OCI-LY3 (cell line): Measurements from ENCODE around the gene RBM44.
"Not testable (repeated sequence)": the region's sequence is repeated elsewhere in the genome, so short reads cannot be mapped to it uniquely, and the experiment has no call there.

Experiments used
- H2AFZ ChIP-seq: fragments of 200-600, 300-600 bp; shearing (Covaris generic); 2 replicates; pipeline ENCODE4 v1.6.0; 2014; ENCODE audit warnings: antibody characterized with exemption, low read depth, low read length
- H3K27ac ChIP-seq: fragments of 200-600, 300-600 bp; sonication (generic); 2 replicates; pipeline ENCODE4 v1.5.1; 2014; ENCODE audit warnings: mild to moderate bottlenecking, low read length, moderate library complexity, mixed read lengths
- H3K27me3 ChIP-seq: fragments of 200-600, 300-600 bp; sonication (generic); 2 replicates; pipeline ENCODE4 v1.6.1; 2014; ENCODE audit warnings: low read depth, low read length, mixed read lengths
- H3K36me3 ChIP-seq: fragments of 200-600, 300-600 bp; sonication (generic); replicated peaks from 2 replicates; pipeline ENCODE3; 2014; ENCODE audit warnings: low read depth, low read length, mixed read lengths
- H3K4me1 ChIP-seq: fragments of 300-600, 200-600 bp; sonication (generic); 2 replicates; pipeline ENCODE4 v1.6.1; 2014; ENCODE audit warnings: low read length, mixed read lengths
- H3K4me2 ChIP-seq: fragments of 200-600, 300-600 bp; sonication (generic); 2 replicates; pipeline ENCODE4 v1.6.1; 2014; ENCODE audit warnings: low read length, mixed read lengths
- H3K4me3 ChIP-seq: fragments of 300-600, 200-600 bp; sonication (generic); 2 replicates; pipeline ENCODE4 v1.5.1; 2014; ENCODE audit warnings: antibody characterized with exemption, mild to moderate bottlenecking, low read length, moderate library complexity
- H3K79me2 ChIP-seq: fragments of 300-600, 200-600 bp; shearing (Covaris generic); 2 replicates; pipeline ENCODE4 v1.6.1; 2014; ENCODE audit warnings: mild to moderate bottlenecking, low read length, mixed read lengths
- H3K9ac ChIP-seq: fragments of 300-600, 200-600 bp; shearing (Covaris generic); 2 replicates; pipeline ENCODE4 v1.6.0; 2014; ENCODE audit warnings: mild to moderate bottlenecking, low read length, moderate library complexity
- H3K9me3 ChIP-seq: fragments of 200-600, 300-600 bp; shearing (Covaris generic); 2 replicates; pipeline ENCODE4 v1.6.1; 2014; ENCODE audit warnings: low read length, mixed read lengths; ENCODE audit not compliant: insufficient read depth
- H4K20me1 ChIP-seq: fragments of 200-600, 300-600 bp; sonication (generic); 2 replicates; pipeline ENCODE4 v1.6.1; 2016; ENCODE audit warnings: low read length, mixed read lengths; ENCODE audit not compliant: insufficient read depth
- CTCF ChIP-seq: fragments of 200-600, 300-600 bp; sonication (generic); IDR thresholded peaks from 2 replicates; pipeline ENCODE4 v1.5.1; 2014; ENCODE audit warnings: antibody characterized with exemption, low read length, low read depth
- EZH2phosphoT487 ChIP-seq: fragments of 200-600 bp; shearing (Covaris generic); IDR thresholded peaks from 2 replicates; pipeline ENCODE4 v1.6.1; 2018; ENCODE audit warnings: antibody characterized with exemption, mixed run types, low read depth

The RBM44 gene

GRCh38 chr2:237798236-237799059 lies at the start of gene RBM44:
Gene RBM44, plus strand, starts transcription at chr2:237798779. Its CDS starts 14,831 bp downstream, at chr2:237813610.
- Histone ChIP-seq H2AFZ (no peak within 1 kb of the TSS), H3K4me2 (no peak within 1 kb of the TSS), H3K9me3 (no peaks in the 10 kb centered on the region), H4K20me1 (no peaks in the 10 kb centered on the region), H3K79me2 (no peaks in the 10 kb centered on the region), H3K27me3 (no peaks in the 10 kb centered on the region), H3K36me3 (no peaks in the 10 kb centered on the region), H3K9ac (no peak within 1 kb of the TSS), H3K4me1 (no peaks in the 10 kb centered on the region), H3K27ac (no peak within 1 kb of the TSS), H3K4me3 (no peak within 1 kb of the TSS)
- no peak for TF ChIP-seq CTCF
- no peak for TF ChIP-seq EZH2phosphoT487

GRCh38 chr2:237749002-237749401 lies 49.6 kb upstream of the RBM44 start:
- H3K4me1 ChIP-seq = peaks cover 17% of the 10 kb centered on the region
- no peak overlapping the region for H3K4me3 ChIP-seq
- no peaks in the 10 kb centered on the region; the same call in 1 of the 2 replicates for H4K20me1 ChIP-seq
- TF ChIP-seq CTCF = no peak
- TF ChIP-seq EZH2phosphoT487 = no peak
- H3K79me2 ChIP-seq = no peaks in the 10 kb centered on the region
- H3K4me2 ChIP-seq = no peak overlapping the region
- H2AFZ ChIP-seq = no peak overlapping the region
- no peak overlapping the region for H3K27ac ChIP-seq
- H3K9me3 ChIP-seq = no peaks in the 10 kb centered on the region
- H3K9ac ChIP-seq = no peak overlapping the region
- peaks cover 17% of the 10 kb centered on the region for H3K36me3 ChIP-seq
- no peaks in the 10 kb centered on the region for H3K27me3 ChIP-seq

- Histone ChIP-seq H4K20me1 (no peaks in the 10 kb centered on the region), H3K4me2 (no peak overlapping the region), H3K4me3 (no peak overlapping the region), H3K27ac (no peak overlapping the region), H3K79me2 (no peaks in the 10 kb centered on the region), H3K9ac (no peak overlapping the region), H3K4me1 (peaks cover 17% of the 10 kb centered on the region), H3K36me3 (peaks cover 17% of the 10 kb centered on the region), H2AFZ (no peak overlapping the region), H3K27me3 (no peaks in the 10 kb centered on the region), H3K9me3 (no peaks in the 10 kb centered on the region)
- TF ChIP-seq CTCF = no peak
- TF ChIP-seq EZH2phosphoT487 = no peak
Observed at GRCh38 chr2:237749961-237750360, 48.6 kb upstream of the RBM44 start.

GRCh38 chr2:237750441-237750840 lies 48.1 kb upstream of the RBM44 start:
- not testable (repeated sequence) for H3K9me3 ChIP-seq

More at GRCh38 chr2:237750441-237750840, 48.1 kb upstream of the RBM44 start:
- H3K27me3 ChIP-seq, H3K79me2 ChIP-seq, H4K20me1 ChIP-seq, H3K4me2 ChIP-seq, H3K9ac ChIP-seq, H2AFZ ChIP-seq, H3K27ac ChIP-seq, H3K4me3 ChIP-seq: not testable (repeated sequence)
- H3K36me3 ChIP-seq = peaks cover 17% of the 10 kb centered on the region
- H3K4me1 ChIP-seq = peaks cover 17% of the 10 kb centered on the region
